Epithelial cell of proximal tubule (primary cell): ENCODE measurements around the gene STXBP5L. TPM values are rescaled to one million over a fixed set of nuclear protein-coding genes. Genes with fewer than 3 reads are reported as not detected.
"Not testable (repeated sequence)": the region's sequence is repeated elsewhere in the genome, so short reads cannot be mapped to it uniquely, and the experiment has no call there.

Experiments used
- DNase-seq: peaks from one replicate; pipeline ENCODE4 v3.0.0-alpha.2; 2011; ENCODE audit warnings: low read depth
- H3K4me3 ChIP-seq: 2 replicates; pipeline ENCODE4 v1.5.1; 2011; ENCODE audit warnings: low read depth, mild to moderate bottlenecking, low read length
- total RNA-seq: library from RNA; depleted of rRNA; stranded (reverse); fragments of >200 nt; gene quantifications from 2 replicates; pipeline ENCODE4 v1.2.3, GENCODE V29; 2015
- TF ChIP-seq, protein P1 (sequence below): conservative IDR thresholded peaks from 2 replicates; pipeline ENCODE4 v1.5.1; 2012; ENCODE audit warnings: low read depth, mild to moderate bottlenecking, low read length

The STXBP5L gene
- total RNA-seq, 1 donor from 2014 or later: not detected

DNA sequence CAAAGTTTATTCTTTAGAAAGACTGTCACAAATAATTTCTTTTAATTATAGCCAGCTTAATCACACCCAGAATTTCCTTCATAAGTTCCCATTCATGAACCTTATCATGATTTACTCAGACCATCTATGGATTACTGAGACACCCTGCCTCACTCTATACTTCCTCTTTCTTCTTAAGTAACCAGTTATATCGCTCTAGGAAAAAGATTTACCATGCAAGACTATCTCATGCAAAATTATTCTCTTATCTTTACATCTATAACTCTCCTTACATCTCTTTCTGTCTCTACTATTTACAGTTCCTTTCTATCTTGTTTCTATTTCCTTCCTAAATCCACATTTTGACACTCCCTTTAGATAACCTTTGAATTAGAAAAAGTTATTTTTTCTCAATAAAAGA lies 321.0 kb downstream of the STXBP5L start:
- TF ChIP-seq, protein P1, sequence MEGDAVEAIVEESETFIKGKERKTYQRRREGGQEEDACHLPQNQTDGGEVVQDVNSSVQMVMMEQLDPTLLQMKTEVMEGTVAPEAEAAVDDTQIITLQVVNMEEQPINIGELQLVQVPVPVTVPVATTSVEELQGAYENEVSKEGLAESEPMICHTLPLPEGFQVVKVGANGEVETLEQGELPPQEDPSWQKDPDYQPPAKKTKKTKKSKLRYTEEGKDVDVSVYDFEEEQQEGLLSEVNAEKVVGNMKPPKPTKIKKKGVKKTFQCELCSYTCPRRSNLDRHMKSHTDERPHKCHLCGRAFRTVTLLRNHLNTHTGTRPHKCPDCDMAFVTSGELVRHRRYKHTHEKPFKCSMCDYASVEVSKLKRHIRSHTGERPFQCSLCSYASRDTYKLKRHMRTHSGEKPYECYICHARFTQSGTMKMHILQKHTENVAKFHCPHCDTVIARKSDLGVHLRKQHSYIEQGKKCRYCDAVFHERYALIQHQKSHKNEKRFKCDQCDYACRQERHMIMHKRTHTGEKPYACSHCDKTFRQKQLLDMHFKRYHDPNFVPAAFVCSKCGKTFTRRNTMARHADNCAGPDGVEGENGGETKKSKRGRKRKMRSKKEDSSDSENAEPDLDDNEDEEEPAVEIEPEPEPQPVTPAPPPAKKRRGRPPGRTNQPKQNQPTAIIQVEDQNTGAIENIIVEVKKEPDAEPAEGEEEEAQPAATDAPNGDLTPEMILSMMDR: no peak
- no peak overlapping the region for H3K4me3 ChIP-seq
- DNase-seq: no peak

DNA sequence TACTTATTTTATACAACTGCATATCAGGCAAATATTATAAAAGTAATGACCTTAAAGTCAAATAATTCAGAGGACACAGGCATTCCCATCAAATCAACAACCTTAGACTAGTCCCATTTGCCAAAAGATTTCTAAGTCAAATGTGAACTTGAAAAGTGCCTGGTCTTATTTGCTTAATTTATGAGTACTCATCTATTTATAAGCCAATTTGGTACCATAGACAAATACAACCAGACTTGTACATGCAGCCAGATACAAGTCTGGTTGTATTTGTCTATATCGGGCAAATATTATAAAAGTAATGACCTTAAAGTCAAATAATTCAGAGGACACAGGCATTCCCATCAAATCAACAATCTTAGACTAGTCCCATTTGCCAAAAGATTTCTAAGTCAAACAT lies 322.2 kb downstream of the STXBP5L start:
- not testable (repeated sequence) for H3K4me3 ChIP-seq, DNase-seq

DNA sequence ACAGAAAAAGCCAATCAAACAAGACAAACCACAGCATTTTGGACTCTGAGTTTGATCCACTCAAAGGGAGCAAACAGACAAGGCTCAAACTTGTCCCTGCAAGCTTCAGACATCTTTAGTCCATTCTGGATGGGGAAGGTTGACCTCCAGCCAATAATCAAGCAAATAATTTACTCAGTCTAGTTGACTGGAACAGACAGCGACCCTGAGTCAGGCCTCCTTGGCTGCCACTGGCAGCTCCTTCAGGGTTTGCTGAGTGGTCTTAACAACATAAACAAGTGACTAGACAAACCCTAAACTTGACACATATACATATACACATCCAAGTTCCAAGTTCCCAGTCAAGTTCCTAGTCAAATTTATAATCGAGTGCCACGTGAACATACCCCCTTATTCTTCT lies 323.9 kb downstream of the STXBP5L start:
- TF ChIP-seq, protein P1: no peak
- DNase-seq: no peak

DNA sequence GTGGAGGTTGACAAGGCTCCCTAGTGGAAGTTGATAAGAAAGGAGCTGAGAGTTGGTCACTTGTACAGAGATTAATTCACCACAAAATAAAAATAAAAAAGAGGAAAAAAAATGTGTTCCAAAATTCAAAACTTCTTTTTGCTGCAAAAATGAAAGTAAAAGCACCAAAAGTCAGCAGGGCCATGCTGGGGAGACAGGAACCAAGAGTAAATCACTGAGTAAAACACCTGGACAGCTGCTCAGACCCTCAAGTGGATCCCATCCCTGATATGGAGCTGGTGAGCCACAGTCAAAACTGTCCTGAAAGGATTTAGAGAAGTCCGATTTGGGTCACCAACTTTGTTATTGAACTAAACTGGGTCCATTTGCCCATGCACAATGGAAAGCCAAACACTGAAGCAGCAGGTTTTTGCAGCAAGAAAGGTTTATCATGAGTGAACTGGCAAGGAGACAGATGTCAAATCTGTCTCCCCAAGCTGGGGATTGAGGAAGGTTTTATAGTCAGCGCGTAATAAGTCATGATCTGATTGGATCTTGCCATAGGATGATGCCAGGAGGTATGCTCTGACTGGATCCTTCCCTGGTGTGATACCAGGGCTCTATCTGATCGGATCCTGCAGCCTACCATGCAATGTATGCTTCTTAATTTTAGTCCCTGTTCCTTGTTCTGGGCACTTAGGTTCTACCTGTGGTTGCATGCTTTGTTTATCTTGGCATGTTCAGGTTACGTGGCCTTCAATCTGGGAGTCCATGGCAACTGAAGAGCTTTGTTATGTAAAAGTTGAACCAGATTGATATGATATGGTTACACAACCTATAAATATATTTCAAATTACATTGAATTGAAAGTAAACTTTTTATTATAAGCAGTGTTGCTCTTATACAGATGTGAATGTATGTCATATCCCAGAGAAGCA lies 324.6 kb downstream of the STXBP5L start:
- TF ChIP-seq, protein P1: peak; percentile 20
- no peak overlapping the region for H3K4me3 ChIP-seq
- no peak for DNase-seq

More for the DNA sequence above, 323.9 kb downstream of the STXBP5L start:
- H3K4me3 ChIP-seq: no peak overlapping the region

DNA sequence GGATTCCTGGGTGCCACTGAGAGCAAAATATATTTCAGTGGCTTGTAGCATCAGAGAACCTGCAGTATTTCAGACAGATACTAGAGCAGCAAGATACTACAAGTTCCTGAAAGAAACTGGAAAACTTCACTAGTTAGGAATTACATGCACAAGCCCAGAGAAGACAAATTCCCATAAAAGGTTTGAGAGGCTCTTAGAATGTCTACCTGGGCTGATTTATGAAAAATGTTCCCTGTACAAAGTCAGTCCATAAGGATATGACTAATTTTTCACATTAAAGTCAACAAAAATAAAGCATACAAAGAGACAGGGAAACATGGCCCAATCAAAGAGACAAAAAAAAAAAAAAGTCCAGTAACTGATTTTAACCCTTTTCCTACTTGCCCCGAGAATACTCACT lies 335.2 kb downstream of the STXBP5L start:
- DNase-seq: no peak
- TF ChIP-seq, protein P1: no peak
- H3K4me3 ChIP-seq: no peak overlapping the region

DNA sequence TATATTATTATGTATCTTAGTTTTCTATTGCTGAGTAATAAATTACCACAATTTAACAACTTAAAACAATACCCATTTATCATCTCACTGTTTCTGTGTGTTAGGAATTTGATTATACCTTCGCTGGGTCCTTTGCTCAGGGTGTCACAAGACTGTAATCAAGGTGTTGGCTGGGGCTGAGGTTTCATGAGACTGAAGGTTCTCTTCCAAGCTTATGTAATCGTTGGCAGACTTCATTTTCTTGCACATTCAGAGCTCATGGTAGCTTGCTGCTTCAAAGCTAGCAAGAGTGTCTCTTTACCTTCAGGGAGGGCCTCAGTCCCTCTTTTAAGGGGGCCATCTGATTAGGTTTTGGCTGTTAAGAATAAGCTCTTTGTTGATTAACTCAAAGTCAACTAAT lies 344.7 kb downstream of the STXBP5L start:
- no peak for DNase-seq
- H3K4me3 ChIP-seq: no peak overlapping the region
- TF ChIP-seq, protein P1: no peak

DNA sequence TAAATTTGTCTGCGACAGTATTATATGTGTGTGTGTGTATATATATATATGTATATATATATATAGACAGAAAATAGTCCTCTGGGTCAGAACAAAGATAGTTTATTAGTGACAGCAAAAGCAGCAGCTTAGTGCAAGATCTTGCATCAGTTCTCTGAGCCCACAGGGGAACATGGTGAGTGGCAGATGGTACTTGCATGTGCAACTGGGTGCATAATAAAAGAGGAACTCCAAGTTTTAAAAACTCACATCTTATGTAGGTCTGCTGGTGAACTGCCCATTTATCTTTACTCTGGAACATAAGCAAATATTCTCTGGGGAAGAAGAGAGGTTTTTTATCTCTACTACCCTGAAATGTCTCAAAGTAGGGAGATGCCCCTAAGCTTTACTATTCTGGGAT lies 361.4 kb downstream of the STXBP5L start:
- no peak overlapping the region for H3K4me3 ChIP-seq
- TF ChIP-seq, protein P1: no peak
- no peak for DNase-seq
